HUES48 (cell line): ENCODE data around the gene MRPL36.

Experiments used
- H3K27ac ChIP-seq: one replicate; pipeline ENCODE4 v1.7.0; 2013; ENCODE audit warnings: low read depth, low read length, inconsistent platforms
- H3K27me3 ChIP-seq: 2 replicates; pipeline ENCODE4 v1.6.1; 2013; ENCODE audit warnings: mild to moderate bottlenecking, low read length; ENCODE audit not compliant: control insufficient read depth, insufficient read depth
- H3K36me3 ChIP-seq: 2 replicates; pipeline ENCODE4 v1.6.1; 2013; ENCODE audit warnings: low read length; ENCODE audit not compliant: control insufficient read depth, insufficient read depth
- H3K4me1 ChIP-seq: 2 replicates; pipeline ENCODE4 v1.6.1; 2013; ENCODE audit warnings: mild to moderate bottlenecking, low read length; ENCODE audit not compliant: control insufficient read depth, insufficient read depth
- H3K4me3 ChIP-seq: 2 replicates; pipeline ENCODE4 v1.5.1; 2013; ENCODE audit warnings: mild to moderate bottlenecking, low read depth, low read length
- H3K9ac ChIP-seq: 2 replicates; pipeline ENCODE4 v1.6.1; 2013; ENCODE audit warnings: mild to moderate bottlenecking, low read depth, low read length, moderate library complexity
- H3K9me3 ChIP-seq: 2 replicates; pipeline ENCODE4 v1.6.1; 2013; ENCODE audit warnings: low read length; ENCODE audit not compliant: control insufficient read depth, insufficient read depth

Gene MRPL36

DNA sequence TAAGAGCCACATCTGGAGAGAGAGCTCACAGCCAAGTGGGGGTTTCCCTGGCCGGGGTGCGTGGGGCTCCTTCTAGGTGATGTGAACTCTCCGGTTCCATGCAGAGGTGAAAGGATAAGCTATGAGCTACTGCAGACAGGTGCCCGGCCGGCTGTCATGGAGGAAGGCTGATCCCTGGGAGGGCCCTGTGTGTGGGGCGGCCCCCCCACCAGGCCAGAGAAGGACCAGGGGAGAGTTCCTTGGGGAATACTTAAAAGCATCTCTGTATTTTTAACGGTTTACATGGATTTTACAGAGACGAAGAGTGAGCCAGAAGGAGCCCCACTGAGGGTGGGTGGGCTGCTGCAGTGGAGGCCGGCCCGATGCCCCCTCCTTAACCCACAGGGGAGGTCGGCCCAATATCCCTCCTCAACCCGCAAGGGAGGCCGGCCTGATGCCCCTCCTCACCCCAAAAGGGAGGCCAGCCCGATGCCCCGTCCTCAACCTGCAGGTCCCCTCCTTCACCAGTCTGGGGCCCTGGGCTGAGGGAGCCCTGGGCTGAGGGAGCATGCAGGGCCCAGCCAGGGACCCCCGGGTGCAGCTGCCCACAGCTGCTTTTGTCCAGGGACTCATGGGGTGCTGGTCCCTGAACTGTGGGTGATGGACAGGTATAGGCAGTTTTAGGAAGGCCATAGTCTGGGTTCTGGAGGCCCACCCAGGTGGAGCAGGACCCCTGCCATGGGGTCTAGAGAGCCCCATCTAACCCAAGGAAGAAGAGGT, 31.9 kb downstream of the MRPL36 start:
- Histone ChIP-seq H3K27me3 (no peaks in the 10 kb centered on the region), H3K9ac (no peak overlapping the region), H3K4me3 (no peak overlapping the region), H3K27ac (no peak overlapping the region), H3K36me3 (no peaks in the 10 kb centered on the region), H3K9me3 (no peaks in the 10 kb centered on the region), H3K4me1 (no peaks in the 10 kb centered on the region)

DNA sequence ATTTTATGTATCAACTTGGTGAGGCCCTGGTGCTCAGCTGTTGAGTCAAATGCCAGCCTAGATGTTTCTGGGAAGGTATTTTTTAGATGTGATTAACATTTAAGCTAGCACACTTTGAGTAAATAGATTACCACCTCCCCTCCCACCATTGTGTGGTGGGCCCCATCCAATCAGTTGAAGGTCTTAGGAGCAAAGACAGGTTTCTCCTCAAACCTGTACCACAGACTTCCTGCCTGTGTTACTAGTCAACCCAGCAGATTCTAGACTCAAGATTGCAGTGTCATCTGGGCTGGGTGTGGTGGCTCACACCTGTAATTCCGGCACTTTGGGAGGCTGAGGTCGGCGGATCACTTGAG, 33.8 kb downstream of the MRPL36 start:
- Histone ChIP-seq H3K4me3 (no peak overlapping the region), H3K27ac (no peak overlapping the region), H3K27me3 (no peaks in the 10 kb centered on the region)

DNA sequence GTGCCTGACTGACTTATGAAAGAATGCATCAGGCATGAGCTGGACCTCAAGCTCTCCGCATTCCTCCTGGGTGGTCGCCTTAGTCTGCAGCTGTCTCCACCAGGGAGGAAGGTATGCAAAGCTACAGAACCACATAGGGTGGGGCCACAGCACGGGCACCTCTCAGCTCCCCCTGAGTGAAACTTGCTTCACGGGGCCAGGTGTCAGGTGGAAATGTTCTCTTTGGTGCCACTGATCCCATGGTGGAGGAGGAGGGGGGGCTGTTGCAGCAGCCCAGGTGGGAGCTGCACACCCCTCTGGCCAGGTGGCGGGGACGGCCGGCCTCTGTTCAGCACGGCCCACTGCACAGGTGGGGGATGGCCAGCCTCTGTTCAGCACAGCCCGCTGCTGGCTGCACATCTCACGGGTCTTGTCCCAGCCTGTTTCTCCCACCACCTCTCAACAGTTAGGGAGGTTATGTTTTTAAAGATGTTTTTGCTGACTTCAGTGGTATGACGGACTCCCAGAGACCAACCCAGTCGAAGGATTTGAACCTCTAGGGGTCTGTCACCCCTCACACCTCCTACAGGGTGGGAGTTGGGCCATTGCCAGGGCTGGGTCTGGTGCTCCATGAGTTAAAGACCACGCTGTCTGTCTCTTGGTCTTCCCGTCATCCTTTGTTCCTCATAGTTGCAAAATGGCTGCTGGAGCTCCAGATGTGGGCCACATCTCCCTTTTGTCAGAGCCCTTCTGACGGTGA, 34.3 kb downstream of the MRPL36 start:
- no peak overlapping the region for H3K27ac ChIP-seq
- H3K27me3 ChIP-seq = no peaks in the 10 kb centered on the region
- no peaks in the 10 kb centered on the region for H3K4me1 ChIP-seq
- no peaks in the 10 kb centered on the region for H3K36me3 ChIP-seq
- no peak overlapping the region for H3K9ac ChIP-seq
- no peak overlapping the region for H3K4me3 ChIP-seq
- H3K9me3 ChIP-seq = no peaks in the 10 kb centered on the region

More for the DNA sequence above, 33.8 kb downstream of the MRPL36 start:
- no peak overlapping the region for H3K9ac ChIP-seq
- H3K36me3 ChIP-seq = no peaks in the 10 kb centered on the region
- no peaks in the 10 kb centered on the region for H3K9me3 ChIP-seq
- no peaks in the 10 kb centered on the region for H3K4me1 ChIP-seq

DNA sequence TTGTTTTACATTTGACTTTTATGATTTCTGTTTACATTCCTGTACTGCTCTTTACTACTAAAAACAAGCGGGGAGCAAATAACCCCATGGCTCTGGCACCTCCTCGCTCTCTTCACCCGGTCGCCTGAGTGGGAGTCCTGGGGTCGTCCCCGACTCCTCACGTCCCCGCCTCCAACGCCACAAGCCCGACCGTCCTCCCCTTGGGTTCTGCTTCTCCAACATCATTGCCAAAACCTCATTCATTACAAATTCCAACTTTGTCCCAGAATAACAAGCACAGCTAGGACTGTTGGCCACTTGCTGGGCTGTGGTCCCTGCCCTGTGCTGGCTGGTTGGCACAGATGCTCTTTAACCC, 35.1 kb downstream of the MRPL36 start:
- Histone ChIP-seq H3K9ac (no peak overlapping the region), H3K27me3 (no peaks in the 10 kb centered on the region), H3K27ac (no peak overlapping the region), H3K4me1 (no peaks in the 10 kb centered on the region), H3K4me3 (no peak overlapping the region), H3K36me3 (no peaks in the 10 kb centered on the region), H3K9me3 (no peaks in the 10 kb centered on the region)

DNA sequence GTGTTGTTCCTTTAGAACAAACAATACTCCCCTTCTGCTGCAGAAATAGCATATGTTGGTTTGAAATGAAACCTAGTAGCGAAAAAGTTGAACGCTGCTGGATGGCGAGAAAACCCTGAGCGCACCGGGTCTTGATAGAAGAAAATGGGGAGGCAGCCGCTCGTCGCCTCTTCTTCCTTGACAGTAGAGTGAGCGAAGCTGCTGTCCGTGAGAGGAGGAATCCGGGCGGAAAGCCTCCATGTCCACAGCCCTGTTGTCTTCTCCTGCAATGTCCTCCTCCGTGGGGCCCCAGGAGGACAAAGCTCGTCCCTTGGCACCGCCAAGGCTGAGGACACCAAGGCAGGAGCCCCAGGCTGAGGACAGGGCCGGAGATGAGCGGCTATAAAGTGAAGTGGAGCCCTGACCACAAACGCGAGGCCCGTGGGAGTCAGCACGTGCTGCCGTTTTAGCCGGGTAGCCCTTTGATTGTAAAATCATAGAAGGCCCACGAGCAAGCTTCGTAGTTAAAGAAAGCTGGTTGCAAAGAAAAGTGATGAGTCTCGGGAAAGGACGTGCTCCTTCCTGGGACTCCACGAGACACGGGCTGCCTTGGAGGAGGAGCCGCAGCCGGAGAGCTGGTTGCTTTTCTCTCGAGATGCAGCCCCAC, 35.6 kb downstream of the MRPL36 start:
- no peaks in the 10 kb centered on the region for H3K27me3 ChIP-seq

DNA sequence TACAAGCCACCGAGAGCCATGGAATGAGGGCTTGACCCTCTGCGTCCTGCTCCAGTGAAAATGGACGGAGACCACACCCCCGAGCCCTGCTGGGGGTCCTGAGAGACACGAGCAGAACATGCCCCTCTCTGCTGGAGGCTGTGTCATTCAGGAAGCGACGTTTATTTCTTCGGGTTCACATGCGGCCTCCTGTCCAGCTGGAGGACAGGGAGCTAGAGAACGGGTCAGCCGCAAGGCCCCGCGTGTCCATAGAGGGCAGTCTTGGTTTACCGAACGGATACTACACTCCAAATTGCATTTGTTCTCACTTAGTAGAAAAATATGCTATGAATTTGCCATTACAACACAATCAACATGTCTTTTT, 36.1 kb downstream of the MRPL36 start:
- Histone ChIP-seq H3K27ac (no peak overlapping the region), H3K9me3 (no peaks in the 10 kb centered on the region), H3K4me3 (no peak overlapping the region), H3K36me3 (no peaks in the 10 kb centered on the region), H3K4me1 (no peaks in the 10 kb centered on the region), H3K9ac (no peak overlapping the region), H3K27me3 (no peaks in the 10 kb centered on the region)

More for the DNA sequence above, 35.6 kb downstream of the MRPL36 start:
- no peaks in the 10 kb centered on the region for H3K4me1 ChIP-seq
- no peak overlapping the region for H3K4me3 ChIP-seq
- H3K9ac ChIP-seq = no peak overlapping the region
- H3K9me3 ChIP-seq = no peaks in the 10 kb centered on the region
- no peak overlapping the region for H3K27ac ChIP-seq
- no peaks in the 10 kb centered on the region for H3K36me3 ChIP-seq

DNA sequence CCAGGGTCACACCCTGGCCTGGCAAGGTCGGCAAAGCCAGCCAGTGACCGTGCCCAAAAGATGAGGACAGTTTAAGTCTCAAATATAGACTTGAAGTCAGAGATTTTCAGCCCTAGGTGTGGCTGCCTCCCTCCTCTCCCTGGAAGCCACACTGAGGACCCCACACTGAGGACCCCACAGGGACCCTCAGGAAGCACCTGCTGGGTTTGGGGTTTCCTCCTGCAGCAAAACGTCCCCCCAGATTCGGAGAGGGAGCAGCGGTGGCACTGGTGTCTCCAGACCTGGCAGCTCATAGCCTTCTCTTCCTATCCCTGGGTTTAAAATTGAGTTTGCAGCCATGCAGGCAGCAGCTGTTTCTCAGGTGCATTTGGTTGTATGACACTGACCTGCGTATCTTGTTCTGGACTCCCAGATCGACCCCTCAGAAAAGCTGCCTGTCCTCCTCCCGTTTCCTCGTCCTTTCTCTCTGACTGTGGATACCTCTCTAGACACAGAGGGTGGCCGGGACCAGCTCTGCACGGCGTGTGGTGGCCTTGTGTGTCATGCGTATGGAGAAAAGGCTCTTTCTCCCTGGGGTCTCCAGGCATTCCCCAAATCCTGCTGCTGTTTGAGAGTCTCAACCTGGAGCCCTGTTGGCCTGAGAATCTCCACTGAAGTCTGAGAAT, 36.6 kb downstream of the MRPL36 start:
- H3K9me3 ChIP-seq = no peaks in the 10 kb centered on the region
- H3K9ac ChIP-seq = no peak overlapping the region
- no peaks in the 10 kb centered on the region for H3K4me1 ChIP-seq
- H3K4me3 ChIP-seq = no peak overlapping the region
- H3K27ac ChIP-seq = no peak overlapping the region
- H3K36me3 ChIP-seq = no peaks in the 10 kb centered on the region
- no peaks in the 10 kb centered on the region for H3K27me3 ChIP-seq

DNA sequence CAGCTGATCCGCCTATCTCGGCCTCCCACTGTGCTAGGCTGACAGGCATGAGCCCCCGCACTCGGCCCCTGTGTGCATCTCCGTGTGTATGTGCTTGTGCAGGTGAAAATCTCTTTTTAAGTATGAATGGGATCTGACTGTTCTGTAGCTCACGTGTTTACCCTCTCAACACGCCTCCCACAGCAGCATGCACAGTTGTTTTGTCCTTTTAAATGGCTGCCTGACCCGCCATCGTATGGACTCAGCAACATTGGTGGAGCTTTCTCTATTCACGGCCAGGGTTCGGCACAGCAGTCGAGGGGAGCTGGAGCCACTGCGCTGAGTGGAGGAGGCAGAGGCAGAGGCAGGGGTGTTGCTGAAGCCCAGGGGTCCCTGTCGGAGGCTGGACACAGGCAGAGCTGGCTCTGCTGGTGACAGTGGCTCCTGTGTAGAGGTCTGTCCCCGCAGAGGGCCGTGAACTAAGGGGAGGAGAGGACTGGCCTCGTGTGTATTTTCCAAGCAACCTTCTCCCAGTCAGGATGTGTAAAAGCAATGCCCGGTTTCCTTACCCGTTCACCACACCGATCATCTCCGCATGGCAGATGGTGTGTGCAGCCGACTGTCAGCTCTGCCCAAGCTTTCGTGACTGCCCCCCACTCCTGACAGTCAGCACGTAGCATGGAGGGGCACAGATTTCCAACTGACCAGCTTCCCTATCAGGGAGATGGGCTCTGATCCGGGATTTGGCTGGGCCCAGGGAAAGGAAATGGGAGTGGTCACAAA, 37.3 kb downstream of the MRPL36 start:
- H3K27ac ChIP-seq = no peak overlapping the region
- no peaks in the 10 kb centered on the region for H3K9me3 ChIP-seq
- H3K4me1 ChIP-seq = no peaks in the 10 kb centered on the region
- H3K36me3 ChIP-seq = no peaks in the 10 kb centered on the region
- no peak overlapping the region for H3K9ac ChIP-seq
- H3K27me3 ChIP-seq = no peaks in the 10 kb centered on the region
- H3K4me3 ChIP-seq = no peak overlapping the region

DNA sequence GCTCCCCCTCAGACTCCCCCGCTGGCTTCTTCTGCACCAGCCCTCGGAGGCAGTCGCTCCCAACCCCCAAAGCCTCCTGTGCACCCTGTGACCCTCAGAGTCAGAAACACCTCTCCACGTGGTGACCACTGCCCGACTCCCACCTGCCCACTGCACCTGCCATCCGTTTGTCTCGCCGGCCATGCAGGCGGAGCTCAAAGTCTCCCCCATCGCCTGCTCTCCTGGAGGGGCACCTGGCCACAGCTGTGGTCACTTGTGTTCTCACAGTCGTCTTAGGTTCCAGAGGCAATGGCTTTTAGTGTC, 38.2 kb downstream of the MRPL36 start:
- H3K9me3 ChIP-seq = no peaks in the 10 kb centered on the region
- H3K9ac ChIP-seq = no peak overlapping the region
- H3K4me1 ChIP-seq = 0 out of 2 replicates have a peak, but pooled peaks cover under 1% of the 10 kb centered on the region
- no peaks in the 10 kb centered on the region for H3K27me3 ChIP-seq
- no peak overlapping the region for H3K4me3 ChIP-seq
- no peaks in the 10 kb centered on the region for H3K36me3 ChIP-seq
- no peak overlapping the region for H3K27ac ChIP-seq

DNA sequence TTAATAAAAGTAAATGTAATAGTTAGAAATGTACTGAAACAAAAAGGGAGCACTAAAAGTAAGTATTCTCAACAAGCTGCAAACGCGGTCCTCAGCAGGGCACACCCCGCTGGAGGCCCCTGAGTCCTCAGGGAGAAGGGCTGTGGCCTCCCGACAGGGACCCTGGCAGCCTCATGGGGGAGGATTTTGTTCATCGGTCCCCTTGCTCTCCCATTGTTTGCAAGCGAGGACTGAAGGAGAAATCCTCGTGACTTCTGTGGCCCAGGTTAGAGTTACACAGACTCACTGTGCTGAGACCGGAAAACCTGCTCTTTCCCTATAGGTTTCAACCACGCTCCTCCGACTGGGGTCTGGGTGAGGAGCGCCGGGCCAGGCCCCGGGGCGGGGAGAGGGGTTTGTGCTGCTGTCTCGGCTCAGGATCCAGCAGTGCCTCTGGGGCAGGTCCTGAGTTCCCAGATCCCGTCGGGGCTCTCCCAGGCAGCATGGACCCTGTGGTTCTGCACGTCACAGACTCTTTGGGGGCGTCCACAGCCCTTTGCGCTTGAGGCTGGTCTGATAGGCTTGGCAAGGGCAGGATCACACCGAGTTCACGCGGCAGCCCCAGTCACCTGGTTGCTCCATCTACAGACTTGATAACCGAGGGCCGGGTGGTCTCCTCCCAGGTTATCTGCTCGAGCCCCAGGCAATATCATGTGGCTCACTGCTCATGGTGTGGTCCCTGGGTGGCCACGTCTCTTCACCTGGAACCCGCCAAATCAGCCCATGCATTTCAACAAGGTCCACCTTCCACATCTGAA, 38.8 kb downstream of the MRPL36 start:
- no peaks in the 10 kb centered on the region for H3K27me3 ChIP-seq
- H3K27ac ChIP-seq = no peak overlapping the region
- H3K36me3 ChIP-seq = no peaks in the 10 kb centered on the region
- no peaks in the 10 kb centered on the region for H3K9me3 ChIP-seq
- H3K4me1 ChIP-seq = peaks cover 6% of the 10 kb centered on the region; the same call in 1 of the 2 replicates
- H3K9ac ChIP-seq = no peak overlapping the region
- H3K4me3 ChIP-seq = no peak overlapping the region
